Amygdala (tissue), 56 donors: ENCODE results near the gene SPOP.
"Not testable (repeated sequence)": the region's sequence is repeated elsewhere in the genome, so short reads cannot be mapped to it uniquely, and the experiment has no call there.

Experiments
- DNase-seq, 56 donors: peaks; one replicate each; lab custom pipeline; 2025; lab: John Stamatoyannopoulos, UW

Gene SPOP

DNA sequence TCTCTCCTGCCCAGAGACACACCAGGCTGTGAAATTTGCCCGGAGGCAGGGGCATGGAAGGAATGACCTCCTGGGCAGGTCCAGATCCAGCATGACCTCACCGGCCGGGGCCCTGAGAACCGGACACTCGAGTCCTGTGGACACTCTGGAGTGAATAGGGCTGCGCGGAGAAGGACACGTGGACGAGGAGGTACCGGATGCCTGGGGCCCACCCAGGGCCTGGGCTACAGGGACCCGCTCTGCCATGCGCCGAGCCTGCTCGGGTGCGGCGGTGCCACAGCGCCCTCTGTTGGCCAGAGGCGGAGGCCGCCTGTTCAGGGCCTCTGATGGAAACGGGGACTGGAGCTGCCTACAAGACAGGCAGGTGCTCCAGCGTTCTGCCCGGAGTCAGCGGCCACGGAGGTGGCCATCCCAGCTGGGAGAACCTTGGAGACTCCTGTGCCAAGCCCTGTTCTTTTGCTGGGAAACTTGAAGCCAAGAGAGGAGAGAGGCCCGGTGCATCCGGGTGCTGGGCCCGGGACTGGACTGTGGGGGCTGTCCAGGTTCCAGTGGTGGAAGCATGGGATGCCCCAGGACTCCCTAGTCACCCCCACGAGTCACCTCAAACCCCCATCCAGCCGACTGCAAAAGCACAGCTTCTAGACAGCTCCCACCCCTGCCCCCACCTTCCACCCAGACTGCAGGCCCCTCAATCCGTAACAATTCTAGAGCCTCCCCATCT is 121.5 kb downstream of the SPOP start:
- DNase-seq, result peak in 45 of 56 donors; percentile 19 to 84 (median 48)

DNA sequence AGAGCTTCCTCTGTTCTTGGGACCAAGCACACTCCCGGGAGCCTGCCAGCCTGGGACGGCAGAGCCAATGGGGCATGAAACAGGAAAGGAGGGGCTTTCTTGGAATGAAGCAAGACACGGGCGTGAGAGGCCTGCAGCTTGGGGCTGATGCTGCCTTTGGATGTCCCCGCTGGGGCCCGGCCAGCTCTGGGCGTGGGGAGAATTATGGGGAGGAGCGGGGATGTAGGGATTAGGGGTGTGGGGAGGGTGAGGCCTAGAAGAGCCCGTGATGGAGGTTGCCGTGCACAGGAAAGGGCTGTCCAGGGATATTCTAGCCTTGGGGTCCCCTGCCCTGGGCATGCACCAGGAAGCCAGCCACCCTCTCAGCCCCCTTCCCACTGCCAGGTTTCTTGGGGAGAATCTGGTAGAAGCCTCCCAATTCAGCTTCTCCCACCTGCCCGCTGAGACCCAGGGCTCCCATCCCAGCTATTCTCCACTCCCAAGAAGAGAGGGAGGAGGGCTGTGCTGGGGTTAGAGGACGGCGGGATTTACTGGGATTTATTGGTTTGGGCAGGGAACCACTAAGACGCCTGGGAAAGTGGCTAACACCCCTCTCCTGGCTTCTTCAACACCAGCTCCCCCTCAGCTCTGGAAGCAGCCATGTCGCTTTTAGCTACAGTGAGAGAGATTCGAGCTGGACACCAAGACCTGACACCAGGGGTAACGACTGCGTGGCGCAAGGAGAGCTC is 122.2 kb downstream of the SPOP start:
- no peak for DNase-seq

DNA sequence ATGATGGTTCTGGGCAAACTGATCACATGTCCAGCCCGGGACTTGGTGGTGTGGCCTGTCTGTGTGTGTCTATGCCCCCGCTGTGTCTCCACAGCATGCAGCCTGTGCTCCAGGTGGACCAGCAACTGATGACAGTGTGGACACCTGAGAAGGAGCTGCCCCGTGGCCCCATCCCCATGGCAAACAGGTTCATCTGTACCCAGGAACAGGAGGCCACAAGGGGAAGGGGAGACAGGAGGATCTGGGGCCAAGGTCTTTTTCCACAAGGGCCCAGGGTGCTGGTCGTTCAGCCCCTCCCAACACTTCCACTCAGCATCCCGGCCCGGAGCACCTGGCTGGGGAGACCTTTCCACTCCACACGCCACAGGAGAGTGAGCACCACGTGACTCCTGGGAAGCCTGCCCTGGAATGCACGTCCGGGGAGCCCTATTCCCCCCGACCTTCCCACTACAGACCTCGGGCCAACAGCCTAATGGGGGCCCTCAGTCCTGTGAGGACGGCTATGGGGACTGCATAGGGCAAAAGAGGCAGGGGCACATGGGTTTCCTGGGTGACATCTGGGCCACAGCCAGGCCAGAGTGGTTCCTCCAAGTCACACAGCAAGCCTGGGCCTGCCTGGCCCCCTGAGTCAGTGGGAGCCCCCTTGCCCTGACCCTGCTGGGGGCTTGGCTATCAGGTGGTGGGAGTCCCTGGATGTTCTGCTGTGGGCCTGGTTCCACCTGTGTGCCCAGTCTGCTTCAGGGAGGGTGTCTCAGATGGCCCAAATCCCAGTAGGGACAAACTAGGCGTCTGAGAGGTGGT is 123.0 kb downstream of the SPOP start:
- no peak for DNase-seq

DNA sequence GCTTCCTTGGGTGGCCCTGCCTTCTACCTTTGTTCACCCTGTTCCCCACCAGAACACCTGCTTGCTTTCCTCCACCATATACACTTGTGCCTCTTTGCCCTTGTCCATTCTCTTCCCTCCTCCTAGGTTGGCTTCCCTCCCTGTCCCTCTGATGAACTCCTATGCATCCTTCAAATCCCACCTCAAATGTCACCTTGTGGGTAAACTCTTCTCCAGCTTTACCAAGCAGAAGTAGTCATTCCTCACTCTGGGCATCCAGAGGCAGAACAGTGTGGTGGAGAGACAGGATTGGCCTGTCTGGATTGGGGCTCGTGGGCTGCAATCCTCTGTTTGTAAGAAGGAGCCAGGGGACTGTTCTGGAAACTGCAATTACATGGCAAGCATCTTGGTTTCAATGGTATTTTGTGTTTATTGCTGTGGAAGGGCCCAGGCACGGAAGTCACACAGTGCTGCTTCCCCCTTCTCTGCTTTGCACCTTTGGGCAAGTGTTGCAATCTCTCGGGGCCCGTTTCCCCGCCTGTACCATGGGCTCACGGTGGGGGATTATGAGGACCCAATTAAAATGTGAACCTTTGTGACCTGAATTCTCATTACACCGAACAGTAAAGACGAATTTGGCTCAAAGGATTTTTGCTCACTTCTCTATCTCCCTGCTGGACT is 124.1 kb downstream of the SPOP start:
- DNase-seq, result no peak

DNA sequence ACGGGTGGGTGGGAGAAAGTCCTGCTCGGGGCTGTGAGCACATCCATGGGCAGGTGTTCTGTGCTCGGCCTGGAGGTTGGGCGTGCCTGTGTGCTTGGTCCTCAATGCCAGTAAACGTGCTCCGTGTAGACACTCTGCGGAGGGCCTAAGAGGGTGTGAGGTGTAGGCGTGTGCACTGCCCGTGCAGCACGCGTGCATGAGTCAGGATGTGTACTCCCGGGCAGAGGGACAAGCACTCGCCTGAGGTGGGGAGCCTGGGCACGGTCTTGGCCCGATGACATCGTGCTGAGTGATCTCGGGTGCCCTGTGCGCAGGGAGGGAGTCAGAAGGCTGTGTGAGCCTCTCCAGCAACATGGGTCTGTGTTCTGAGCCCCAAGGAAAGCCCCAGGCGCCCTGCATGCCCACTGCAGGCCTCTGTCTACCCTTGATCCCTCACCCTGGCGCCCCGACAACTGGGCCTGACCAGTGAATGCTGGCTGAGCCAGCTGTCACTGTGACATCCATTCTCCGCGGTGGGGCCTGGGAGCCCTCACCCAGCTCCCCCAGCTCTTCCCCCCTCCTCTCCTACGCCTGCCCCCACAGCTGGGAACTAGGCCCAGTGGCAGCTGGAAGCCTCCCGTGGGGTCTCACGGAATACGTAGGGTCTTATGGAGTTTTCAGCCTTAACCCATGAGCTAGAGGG is 125.7 kb downstream of the SPOP start:
- no peak for DNase-seq

DNA sequence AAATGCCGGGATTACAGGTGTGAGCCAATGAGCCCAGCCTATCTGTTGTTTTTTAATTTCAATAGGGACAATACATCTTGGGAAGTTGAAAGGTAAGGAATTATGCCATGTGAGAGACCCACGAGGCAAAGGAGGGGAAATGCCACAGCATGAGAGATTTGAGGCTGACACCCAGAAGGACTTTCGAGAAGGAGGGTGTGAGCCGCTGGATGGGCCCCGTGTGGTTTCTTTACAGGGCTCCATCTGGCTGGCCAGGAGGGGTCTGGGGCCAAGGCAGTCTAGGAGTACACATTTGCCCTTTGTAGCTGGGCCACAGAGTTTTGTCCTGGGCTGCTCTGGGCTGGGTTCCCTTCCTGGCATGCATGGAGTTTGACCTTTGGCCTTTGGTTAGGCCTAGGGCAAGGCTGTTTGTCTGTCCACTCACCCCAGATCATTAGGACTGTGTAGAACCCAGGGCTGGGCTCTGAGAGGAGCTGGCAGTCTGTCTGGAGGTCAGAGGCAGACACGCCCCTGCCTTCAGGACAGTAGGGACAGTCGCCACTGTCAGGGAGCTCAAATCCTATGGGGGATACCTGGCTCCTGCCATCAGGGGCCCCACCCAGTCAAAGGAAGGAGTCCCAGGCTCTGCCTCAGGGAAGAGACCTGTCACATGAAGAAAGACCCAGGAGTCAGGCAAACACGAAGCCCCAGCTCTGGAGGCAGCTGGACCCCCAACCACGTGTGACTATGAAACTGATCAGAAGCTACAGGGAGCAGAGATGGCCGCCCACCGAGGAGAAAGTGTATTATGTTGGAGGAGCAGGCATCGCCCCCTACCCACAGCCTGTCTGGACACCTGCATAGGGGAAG is 126.5 kb downstream of the SPOP start:
- no peak for DNase-seq

DNA sequence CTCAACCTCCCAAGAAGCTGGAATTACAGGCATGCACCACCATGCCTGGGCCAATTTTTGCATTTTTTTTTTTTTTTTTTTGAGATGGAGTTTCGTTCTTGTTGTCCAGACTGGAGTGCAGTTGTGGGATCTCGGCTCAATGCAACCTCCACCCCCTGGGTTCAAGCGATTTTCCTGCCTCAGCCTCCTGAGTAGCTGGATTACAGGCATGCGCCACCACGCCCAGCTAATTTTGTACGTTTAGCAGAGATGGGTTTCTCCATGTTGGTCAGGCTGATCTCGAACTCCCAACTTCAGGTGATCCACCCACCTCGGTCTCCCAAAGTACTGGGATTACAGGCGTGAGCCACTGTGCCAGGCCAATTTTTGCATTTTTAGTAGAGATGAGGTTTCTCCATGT is 127.1 kb downstream of the SPOP start:
- not testable (repeated sequence) for DNase-seq

DNA sequence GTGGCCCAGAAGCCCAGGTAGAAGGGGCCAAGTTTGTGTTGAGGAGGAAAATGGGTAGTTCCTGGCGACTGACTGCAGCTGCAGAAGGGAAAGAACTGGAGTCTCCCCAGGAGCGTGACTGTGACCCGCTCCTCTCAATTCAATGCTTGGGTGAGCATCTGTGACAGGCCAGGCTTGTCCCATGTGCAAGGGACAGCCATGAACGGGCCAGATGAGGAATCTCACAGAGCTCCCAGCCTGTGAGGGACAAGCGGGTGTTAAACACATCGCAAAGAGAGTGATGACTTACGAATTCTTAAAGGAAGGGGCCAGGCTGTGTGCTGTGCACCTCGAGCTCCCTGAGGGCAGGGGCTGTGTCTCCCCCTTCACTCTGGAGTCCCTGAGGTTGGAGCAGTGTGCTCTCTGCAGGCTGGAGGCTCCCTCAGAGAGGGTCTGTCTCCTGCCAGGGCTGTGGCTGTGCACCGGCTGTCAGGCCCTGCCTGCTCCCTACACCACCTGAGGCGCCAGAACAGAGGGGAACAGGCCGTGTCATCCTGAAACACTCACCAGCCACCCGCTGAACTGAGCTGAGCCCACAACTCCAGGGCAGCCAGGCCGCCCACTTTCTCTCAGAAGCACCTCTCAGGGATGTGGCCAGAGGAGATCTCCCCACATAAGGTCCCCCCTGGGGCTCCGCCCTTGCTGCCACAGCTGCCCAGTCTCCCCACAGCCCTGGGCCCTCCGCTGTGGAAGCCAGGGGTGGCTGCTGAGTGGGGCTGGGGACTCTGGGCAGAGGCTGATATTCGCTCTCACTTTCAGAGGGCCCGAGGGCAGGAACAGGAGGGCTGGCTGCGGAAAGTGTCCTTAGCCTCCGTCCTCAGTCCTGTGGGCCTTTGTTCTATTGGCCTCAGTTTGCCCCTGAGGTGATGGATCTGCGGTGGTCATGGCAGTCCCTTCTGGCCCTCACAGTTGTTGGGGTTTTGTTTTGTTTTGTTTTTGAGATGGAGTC is 127.9 kb downstream of the SPOP start:
- DNase-seq, result no peak

DNA sequence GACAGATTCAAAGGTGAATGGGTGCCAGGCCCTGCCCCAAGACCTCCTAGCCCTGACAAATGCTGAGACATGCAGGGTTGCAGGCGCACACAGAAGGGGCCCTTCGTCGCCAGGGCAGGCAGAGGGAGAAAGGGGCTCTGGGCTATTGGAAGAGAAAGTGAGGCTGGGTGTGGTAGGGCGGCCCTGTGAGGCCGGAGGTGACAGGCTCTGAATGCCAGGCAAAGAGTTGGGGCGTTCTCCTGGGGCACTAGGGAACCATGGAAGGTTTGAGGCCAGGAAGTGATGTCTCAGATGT is 128.6 kb downstream of the SPOP start:
- DNase-seq, result no peak
